NCI-H2196 treated with DMSO at 0.1 percent for 48 hours (cell line): ENCODE measurements around the gene LSP1.

ENCODE experiments used
- DNase-seq: peaks from one replicate; lab custom pipeline; 2025; ENCODE audit not compliant: unreplicated experiment; lab: John Stamatoyannopoulos, UW

The LSP1 gene

DNA sequence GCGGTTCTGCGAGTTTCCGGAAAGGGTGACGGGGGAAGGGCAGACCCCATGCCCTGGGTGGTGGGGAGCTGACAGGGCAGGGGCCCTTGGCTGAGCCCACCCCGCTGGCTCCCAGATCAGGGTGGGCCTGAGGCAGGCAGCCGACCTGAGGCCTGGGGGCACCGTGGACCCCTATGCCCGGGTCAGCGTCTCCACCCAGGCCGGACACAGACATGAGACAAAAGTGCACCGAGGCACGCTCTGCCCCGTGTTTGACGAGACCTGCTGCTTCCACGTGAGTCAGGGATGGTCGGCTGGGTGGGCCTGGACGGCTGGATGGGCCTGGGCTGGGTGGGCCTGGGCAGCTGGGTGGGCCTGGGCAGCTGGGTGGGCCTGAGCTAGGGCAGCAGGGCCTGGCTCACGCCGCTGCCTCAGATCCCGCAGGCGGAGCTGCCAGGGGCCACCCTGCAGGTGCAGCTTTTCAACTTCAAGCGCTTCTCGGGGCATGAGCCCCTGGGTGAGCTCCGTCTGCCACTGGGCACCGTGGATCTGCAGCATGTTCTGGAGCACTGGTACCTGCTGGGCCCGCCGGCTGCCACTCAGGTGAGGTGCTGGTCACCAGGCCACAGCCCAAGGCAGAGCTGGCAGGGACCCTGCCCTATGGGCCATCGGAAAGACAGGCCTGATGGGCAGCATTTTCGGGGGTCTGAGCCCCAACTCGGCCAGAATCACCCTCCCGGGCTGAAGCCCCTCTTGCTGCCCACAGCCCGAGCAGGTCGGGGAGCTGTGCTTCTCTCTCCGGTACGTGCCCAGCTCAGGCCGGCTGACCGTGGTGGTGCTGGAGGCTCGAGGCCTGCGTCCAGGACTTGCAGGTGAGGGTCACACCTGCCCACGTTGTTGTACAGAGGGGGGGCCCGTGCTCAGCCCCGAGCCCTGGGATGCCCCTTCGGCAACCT is 16.6 kb upstream of the LSP1 start:
- no peak for DNase-seq

DNA sequence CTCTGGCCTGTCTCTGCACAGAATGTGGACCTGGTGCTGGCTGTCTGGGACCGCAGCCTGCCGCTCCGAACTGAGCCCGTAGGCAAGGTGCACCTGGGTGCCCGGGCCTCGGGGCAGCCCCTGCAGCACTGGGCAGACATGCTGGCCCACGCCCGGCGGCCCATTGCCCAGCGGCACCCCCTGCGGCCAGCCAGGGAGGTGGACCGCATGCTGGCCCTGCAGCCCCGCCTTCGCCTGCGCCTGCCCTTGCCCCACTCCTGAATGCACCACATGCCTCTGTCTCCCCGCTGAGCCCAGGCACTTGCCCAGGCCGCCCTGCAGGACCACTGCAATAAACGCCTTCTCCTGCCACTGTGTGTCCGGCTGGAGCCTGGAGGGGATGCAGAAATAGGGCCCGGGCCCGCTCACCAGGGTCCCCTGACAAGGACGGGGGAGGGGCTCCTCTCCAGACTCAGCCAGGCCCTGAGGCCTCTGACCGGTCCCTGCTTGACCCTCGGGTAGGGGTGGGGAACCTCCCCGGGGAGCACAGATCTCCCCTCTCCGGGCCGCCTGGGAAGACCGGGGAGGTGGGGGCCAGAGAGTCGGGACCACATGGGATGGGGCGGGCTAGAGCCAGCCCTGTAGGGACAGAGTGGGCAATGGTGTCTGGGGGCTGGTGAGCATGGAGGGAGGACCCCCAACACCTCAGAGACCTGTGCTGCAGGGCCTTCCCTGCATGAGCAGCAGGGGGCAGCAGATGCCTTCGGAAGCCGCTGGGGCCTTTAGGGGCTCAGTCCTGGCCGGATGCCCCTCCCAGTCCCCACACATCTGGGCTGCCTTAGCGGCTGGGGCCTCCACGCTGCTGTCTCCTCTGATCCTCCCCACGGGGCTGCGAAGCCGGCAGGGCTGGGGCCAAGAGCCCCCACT is 15.5 kb upstream of the LSP1 start:
- no peak for DNase-seq

DNA sequence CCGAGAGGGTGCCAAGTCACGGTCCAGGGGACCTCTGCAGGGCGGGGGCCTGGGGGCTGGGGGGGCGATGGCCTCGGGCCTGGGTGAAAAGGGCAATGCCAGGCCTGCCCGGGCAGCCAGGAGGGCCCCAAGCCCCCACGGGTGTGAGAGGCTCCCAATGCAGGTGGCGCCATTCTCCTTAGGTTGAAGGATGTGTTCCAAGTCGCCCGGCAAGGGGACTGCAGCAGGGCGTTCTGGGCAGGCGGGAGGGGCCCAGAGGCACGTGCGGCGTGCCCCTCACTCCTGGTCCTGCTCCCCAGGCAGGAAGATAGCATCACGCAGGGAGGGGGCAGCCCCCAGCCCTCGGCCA is 14.8 kb upstream of the LSP1 start:
- no peak for DNase-seq

DNA sequence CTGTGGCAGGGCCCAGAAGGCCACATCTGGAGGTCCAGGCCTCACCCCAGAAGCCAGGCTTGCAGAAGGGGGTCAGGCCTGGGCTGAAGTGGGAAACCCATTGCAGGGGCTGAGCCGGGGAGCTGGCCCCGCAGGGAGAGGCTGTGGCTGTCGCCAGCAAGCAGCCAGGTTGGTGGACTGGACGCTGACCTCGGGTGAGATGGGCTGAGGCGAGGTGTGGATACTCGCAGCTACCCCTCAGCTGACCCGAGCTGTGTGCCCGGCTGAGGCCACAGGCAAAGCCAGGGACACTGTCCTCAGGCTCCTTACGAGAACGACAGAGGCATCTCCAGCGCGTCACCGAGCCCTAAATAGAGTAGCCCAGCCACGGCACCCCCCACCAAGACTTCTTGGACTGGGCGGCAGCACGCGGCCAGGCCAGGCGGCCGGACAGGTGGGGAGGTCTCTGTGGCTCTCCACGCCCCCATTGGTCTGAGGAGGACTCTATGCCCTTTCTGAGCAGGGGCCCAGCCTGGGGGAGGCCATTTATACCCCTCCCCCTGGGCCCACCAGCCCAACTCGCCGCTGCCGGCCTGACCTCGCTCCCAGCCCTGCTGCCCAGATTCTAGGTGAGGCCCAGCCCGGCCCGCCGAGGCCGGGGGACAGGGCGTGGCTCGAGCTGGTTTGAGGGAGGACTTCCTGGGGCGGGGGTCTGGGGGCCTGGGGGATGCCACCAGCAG is 14.3 kb upstream of the LSP1 start, which contains the start of gene TNNI2:
Gene TNNI2, plus strand, starts transcription at position 556 of the 719 bp plus-strand sequence. CDS start 716 bp downstream, outside the sequence.
- no peak for DNase-seq

DNA sequence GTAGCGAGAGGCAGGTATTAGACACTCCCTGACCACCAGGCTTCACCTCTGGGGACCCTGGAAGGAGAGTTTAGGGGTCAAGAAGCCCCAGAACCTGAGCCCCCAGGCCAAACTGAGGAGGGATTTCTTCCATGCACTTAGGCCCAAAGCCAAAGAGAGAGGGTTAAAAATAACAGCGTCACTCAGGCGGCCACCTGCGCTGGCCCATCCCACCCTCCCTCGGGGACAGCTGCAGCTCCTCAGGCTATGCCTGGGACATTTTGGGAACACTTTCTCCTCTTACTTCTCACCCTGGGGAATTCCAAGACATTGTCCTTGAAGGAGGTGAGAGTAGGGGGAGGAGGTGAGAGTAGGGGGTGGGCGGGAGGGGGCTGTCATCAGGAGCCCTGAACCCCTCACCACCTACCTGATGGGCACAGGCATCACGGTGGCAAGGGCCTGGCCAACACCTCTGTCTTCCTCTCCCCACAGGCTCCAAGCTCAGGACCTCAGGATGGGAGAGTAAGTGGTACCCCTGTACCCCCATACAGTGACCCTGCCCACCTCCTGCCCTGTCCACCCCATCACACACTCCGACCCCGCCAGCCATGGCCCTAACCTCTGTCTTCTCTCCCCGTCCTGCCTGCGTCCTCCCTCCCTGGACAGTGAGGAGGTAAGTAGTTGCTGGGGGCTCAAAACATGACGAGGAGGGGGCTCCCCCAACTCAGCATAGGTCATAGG is 13.5 kb upstream of the LSP1 start:
- no peak for DNase-seq

DNA sequence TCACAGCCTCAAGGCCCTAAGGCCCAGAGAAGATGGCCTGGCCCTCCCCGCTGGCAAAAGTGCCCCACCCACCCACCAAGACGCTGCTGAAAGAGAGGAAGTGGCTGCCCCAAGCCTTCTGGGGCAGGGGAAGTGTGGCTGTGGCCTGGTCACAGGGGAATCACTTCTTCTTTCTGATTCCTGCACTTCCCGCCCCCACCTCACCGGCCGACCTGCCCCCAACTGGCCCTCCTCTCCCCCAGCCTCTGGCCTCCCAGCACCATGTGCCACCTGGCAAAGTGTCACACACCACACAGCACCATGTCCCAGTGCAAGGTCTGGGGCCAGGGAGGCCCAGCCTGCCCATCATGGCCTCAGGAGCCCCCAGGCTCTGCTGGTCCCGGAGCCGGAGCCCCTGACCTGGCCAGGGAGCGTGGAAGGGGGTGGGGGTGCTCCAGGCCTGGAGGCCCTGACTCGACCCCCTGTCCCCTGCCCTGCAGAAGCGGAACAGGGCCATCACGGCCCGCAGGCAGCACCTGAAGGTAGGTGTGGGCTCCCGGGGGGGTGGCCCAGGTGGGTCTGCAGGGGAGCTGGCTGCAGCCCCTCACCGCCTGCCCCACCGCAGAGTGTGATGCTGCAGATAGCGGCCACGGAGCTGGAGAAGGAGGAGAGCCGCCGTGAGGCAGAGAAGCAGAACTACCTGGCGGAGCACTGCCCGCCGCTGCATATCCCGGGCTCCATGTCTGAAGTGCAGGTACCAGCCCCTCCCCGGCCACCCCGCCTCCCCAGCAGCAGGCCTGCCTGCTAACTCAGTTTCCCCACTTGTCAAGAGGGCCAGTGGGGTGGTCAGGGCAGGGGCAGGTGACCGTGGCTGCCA is 12.7 kb upstream of the LSP1 start:
- no peak for DNase-seq

- no peak for DNase-seq
Observed at GRCh38 chr11:1840780-1841480, 12.0 kb upstream of the LSP1 start.

DNA sequence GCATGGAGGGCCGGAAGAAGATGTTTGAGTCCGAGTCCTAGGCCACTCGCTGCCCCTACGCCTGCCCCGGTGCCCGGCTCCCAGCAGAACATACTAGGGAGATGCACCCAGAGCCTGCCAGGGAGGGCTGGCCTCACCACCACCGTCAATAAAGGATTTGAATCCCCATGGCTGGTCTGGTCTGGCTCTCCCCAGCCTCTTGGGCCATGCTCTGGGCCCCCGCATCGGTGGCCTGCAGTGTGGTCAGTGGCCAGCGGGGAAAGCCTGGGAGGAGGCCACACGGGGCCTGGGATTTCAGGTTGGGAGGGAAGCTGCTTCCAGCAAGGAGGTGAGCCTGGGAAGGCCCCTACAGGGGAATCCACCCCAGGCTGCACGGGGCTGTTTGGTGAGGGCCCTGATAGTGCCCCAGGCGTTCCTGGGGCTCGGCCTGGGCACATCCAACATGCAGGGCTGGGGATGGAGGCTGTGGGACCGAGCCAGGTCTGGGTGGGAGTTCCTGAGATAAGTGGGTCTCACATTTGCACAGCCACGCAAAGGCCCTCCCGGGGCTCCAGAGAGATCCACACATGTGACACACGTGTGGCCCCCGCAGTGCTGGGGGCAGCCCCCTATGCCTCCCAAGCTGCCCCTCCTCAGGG is 11.3 kb upstream of the LSP1 start:
- no peak for DNase-seq

- no peak for DNase-seq
Observed at GRCh38 chr11:1842149-1843097, 10.5 kb upstream of the LSP1 start.

DNA sequence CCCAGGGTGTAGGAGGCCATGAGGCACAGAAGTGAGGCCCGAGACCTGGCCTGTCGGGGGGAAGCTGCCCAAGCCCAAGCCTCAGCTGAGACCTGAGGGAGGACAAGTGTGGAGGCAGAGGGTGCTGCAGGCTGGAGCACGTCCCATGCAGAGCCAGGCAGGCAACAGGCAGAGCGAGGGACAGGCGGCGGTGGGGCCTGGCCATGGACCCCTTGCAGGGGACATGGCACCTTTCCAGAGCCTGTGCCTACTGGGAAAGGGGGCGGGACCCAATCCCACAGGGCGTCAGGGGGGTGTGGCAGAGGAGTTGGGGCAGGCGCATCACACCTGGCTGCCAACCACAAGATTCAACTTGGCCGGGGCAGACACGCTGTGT is 9.8 kb upstream of the LSP1 start:
- no peak for DNase-seq

DNA sequence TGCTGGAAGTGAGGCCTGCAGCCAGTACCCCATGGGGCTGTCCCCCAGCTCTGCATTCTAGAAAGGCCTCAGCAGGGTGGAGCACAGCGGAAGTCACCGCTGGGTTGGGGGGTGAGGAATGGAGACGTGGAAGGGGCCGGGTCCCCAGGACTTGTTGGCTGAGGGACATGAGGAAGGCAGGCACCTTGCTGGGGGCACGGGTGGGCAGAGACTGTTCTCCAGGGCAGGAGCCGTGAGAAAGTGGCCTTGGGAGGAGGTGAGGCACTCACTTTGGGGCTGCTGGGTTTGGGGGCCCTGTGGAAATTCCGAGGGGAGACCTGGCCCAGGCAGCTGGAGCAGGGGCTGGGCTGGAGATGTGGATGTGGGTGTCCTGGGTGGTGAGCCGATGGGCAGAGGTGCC is 9.1 kb upstream of the LSP1 start:
- no peak for DNase-seq

- no peak for DNase-seq
Observed at GRCh38 chr11:1844221-1845094, 8.4 kb upstream of the LSP1 start.

DNA sequence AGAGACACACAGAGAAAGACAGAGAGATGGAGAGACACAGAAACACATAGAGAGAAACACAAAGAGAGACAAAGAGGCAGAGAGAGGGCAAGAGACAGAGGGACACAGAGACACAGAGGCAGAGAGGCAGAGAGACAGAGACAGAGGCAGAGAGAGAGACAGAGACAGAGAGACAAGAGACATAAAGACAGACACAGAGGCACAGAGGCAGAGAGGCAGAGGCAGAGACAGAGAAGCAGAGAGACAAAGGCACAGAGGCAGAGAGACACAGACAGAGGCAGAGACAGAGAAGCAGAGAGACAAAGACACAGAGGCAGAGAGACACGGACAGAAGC is 7.8 kb upstream of the LSP1 start:
- DNase-seq, result no peak

GRCh38 chr11:1845561-1846452 is 7.1 kb upstream of the LSP1 start:
- DNase-seq, result no peak

DNA sequence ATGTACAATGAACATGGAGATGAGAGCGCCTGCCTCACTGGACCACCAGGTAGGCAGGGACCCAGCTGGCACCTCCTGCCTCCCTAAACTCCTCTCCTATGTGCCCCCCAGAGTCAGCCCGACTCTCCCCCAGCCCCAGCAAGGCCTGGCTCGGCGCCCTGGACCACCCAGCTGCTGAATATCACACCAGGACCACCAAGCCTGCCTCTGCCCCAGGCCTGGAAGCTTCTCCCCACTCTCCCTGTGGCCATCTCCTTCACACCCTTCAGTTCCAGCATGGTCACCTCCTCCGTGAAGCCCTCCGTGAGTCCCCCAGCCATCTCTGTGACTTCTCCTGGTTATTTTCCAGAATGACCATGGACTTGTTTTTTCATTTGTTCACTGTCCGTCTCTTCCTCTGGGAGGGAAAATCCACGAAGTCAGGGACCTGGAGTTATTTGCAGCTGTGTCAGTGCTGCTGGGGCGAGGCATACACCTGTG is 6.4 kb upstream of the LSP1 start:
- DNase-seq, result no peak
